Measurements from ENCODE around the gene PP2D1. TPM values are rescaled to one million over a fixed set of nuclear protein-coding genes. Genes with fewer than 3 reads are reported as not detected.
A peak's percentile ranks its signal among the peaks of the same experiment; 100 is the strongest.

PP2D1 gene
- polyA plus RNA-seq, 1 of the 3 experiments (the other 2 are of a cell fraction), result not detected

DNA sequence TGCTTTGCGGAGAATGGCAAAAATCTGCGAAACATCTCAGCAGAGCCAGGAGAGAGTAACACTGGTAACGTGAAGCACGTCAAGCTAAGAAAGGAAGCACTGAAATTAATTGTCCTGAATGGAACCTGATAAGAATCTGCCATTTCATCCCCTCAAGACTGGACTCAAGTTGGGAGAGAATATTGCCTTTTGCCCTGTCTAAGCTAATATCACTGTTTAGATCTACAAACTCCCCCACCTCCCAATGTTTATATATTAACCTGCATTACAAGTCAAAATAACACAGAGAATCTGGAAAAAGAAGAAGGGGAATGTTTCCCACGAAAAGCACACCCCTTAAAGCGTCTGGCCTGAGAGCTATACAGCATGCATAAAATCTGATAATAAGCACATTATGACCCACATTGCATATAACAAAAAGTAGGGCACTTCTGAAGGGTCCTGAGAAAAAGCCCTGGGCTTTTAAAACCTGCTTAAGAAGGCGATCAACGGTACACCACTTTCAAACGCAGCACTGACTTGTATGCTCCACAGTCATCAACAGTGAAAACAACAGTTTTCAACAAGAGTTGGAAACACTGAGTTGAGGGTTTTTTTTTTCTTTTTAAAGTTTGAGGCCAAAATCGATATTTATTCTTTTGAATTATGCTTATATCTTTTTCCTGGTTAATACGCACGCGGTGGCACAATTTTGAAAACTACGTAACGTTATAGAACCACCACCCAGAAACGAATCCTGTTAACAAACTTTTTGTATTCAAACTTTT, 26.8 kb upstream of the PP2D1 start:
- CTCF ChIA-PET, result interaction anchor here (0.7 to 1.5 kb wide), 4 partner anchors 15 to 973 kb away, joined by 3 read pairs; no protein-coding TSS in a partner anchor
- H3K27ac ChIP-seq (ENCODE audit: low read depth in 2 of 2, low read length in 1 of 2), result no peak overlapping the region; a peak in 1 of 4 replicates
- POLR2A ChIA-PET, result no interaction called here

DNA sequence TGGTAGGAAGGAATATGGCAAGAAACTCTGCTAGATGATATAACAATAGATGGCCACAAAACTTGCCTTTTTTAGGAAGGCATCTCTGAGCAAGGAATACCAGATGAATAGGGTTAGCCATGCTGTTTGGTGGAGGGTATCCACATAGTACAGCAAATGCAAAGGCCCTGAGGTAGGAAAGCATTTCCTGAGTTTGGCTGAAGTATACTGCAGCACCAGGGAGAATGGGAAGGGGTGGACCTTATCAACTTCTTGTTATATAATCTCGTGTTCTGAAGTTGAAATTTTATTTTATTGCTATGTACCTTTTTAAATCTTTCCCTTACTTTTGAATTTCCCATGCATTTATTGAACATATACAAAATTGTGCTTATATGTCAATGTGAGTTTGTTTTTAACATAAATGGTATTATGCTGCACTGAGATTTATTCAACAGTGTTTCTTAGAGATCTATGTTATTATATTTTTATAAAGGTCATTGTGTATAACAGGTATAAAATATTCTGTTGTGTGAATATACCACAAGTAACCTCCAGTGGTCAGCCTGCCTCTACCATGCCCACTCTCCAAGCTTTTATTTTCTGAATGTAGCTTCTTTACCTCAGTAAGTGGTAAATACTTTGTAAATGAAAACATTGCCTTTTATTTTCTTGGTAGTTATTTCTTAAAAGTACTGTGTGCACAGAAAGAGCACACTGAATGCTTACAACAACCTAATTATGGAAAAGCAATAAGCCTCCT, 25.4 kb upstream of the PP2D1 start:
- Histone ChIP-seq H3K27me3 (ENCODE audit: insufficient read depth) (no peaks in the 10 kb centered on the region), H3K9ac (no peak overlapping the region), H3K4me2 (no peak overlapping the region), H3K4me1 (ENCODE audit: control insufficient read depth in 1 of 2, insufficient read depth in 2 of 2, low read depth in 1 of 2, low read length in 1 of 2) (peaks cover 5 to 16% of the 10 kb centered on the region in 2 experiments; a peak in 2 of 4 replicates), H4K20me1 (ENCODE audit: insufficient read depth) (peaks cover 5% of the 10 kb centered on the region; the same call in 1 of the 2 replicates), H3K9me2 (no peaks in the 10 kb centered on the region), H3K79me2 (ENCODE audit: insufficient read depth) (no peaks in the 10 kb centered on the region), H3K27ac (ENCODE audit: low read depth in 2 of 2, low read length in 1 of 2) (no peak overlapping the region), H2AFZ (ENCODE audit: low read depth) (no peak overlapping the region), H3K9me3 (no peaks in the 10 kb centered on the region), H3F3A (replicated peaks; ENCODE audit: insufficient read depth) (peaks cover 9% of the 10 kb centered on the region), H3K36me3 (replicated peaks in 1 of 2; ENCODE audit: control insufficient read depth in 1 of 2, insufficient read depth in 2 of 2, low read length in 1 of 2) (no peaks in the 10 kb centered on the region), H3K4me3 (ENCODE audit: low read depth in 2 of 2, low read length in 1 of 2) (no peak overlapping the region)
- ChIA-PET CTCF (interaction anchor here (0.6 to 1.2 kb wide), 3 partner anchors 18 to 972 kb away, joined by 3 read pairs; no protein-coding TSS in a partner anchor), POLR2A (no interaction called here)
- WGBS (ENCODE audit: low lambda C conversion rate), result 54% methylated on average over 1 of the region's 1 CpG
- no peak for DNase-seq
- TF ChIP-seq TAF1 (IDR thresholded peaks at IDR 0.05; ENCODE audit: borderline replicate concordance, low read depth, low read length) (no peak), EZH2phosphoT487 (IDR thresholded peaks at IDR 0.05; ENCODE audit: borderline replicate concordance, low read depth) (no peak), RXRA (IDR thresholded peaks at IDR 0.05; ENCODE audit: borderline replicate concordance, low read depth) (no peak), EP300 (IDR thresholded peaks at IDR 0.05; ENCODE audit: borderline replicate concordance in 1 of 2, low read depth in 1 of 2, low read length in 1 of 2) (no peak), GABPA (IDR thresholded peaks at IDR 0.05; ENCODE audit: low read depth) (no peak), SIN3A (IDR thresholded peaks at IDR 0.05; ENCODE audit: borderline replicate concordance, low read depth, low read length) (no peak), MEF2A (IDR thresholded peaks at IDR 0.05; ENCODE audit: borderline replicate concordance, low read depth) (no peak), ELF1 (IDR thresholded peaks at IDR 0.05) (no peak), POLR2AphosphoS5 (IDR thresholded peaks at IDR 0.05; ENCODE audit: low read depth, low read length) (no peak), FOXJ3 (CRISPR knock-in tag; IDR thresholded peaks at IDR 0.05) (no peak), NRF1 (IDR thresholded peaks at IDR 0.05; ENCODE audit: low read depth, low read length) (no peak), NFIC (IDR thresholded peaks at IDR 0.05; ENCODE audit: borderline replicate concordance) (no peak), RFX5 (IDR thresholded peaks at IDR 0.05; ENCODE audit: low read length) (no peak)
- TF ChIP-seq, protein P1, sequence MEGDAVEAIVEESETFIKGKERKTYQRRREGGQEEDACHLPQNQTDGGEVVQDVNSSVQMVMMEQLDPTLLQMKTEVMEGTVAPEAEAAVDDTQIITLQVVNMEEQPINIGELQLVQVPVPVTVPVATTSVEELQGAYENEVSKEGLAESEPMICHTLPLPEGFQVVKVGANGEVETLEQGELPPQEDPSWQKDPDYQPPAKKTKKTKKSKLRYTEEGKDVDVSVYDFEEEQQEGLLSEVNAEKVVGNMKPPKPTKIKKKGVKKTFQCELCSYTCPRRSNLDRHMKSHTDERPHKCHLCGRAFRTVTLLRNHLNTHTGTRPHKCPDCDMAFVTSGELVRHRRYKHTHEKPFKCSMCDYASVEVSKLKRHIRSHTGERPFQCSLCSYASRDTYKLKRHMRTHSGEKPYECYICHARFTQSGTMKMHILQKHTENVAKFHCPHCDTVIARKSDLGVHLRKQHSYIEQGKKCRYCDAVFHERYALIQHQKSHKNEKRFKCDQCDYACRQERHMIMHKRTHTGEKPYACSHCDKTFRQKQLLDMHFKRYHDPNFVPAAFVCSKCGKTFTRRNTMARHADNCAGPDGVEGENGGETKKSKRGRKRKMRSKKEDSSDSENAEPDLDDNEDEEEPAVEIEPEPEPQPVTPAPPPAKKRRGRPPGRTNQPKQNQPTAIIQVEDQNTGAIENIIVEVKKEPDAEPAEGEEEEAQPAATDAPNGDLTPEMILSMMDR (IDR thresholded peaks at IDR 0.05), result 0 out of 2 replicates have a peak, but pooled peaks have one; percentile 19

More for the DNA sequence above, 26.8 kb upstream of the PP2D1 start:
- no peaks in the 10 kb centered on the region for H3K79me2 ChIP-seq (ENCODE audit: insufficient read depth)
- TF ChIP-seq TEAD4 (IDR thresholded peaks at IDR 0.05; ENCODE audit: borderline replicate concordance, insufficient read depth), result no peak
- TF ChIP-seq FOXM1 (IDR thresholded peaks at IDR 0.05; ENCODE audit: low read depth), result no peak
- TF ChIP-seq TAF1 (IDR thresholded peaks at IDR 0.05; ENCODE audit: borderline replicate concordance, low read depth, low read length), result no peak
- no peak for TF ChIP-seq TCF12 (IDR thresholded peaks at IDR 0.05)
- TF ChIP-seq, protein P2, sequence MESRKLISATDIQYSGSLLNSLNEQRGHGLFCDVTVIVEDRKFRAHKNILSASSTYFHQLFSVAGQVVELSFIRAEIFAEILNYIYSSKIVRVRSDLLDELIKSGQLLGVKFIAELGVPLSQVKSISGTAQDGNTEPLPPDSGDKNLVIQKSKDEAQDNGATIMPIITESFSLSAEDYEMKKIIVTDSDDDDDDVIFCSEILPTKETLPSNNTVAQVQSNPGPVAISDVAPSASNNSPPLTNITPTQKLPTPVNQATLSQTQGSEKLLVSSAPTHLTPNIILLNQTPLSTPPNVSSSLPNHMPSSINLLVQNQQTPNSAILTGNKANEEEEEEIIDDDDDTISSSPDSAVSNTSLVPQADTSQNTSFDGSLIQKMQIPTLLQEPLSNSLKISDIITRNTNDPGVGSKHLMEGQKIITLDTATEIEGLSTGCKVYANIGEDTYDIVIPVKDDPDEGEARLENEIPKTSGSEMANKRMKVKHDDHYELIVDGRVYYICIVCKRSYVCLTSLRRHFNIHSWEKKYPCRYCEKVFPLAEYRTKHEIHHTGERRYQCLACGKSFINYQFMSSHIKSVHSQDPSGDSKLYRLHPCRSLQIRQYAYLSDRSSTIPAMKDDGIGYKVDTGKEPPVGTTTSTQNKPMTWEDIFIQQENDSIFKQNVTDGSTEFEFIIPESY (IDR thresholded peaks at IDR 0.05; ENCODE audit: borderline replicate concordance, low read depth), result no peak
- TF ChIP-seq, protein P3, sequence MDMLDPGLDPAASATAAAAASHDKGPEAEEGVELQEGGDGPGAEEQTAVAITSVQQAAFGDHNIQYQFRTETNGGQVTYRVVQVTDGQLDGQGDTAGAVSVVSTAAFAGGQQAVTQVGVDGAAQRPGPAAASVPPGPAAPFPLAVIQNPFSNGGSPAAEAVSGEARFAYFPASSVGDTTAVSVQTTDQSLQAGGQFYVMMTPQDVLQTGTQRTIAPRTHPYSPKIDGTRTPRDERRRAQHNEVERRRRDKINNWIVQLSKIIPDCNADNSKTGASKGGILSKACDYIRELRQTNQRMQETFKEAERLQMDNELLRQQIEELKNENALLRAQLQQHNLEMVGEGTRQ (IDR thresholded peaks at IDR 0.05; ENCODE audit: borderline replicate concordance, low read depth, low read length), result no peak
- H3K4me1 ChIP-seq (ENCODE audit: control insufficient read depth in 1 of 2, insufficient read depth in 2 of 2, low read depth in 1 of 2, low read length in 1 of 2), result peaks cover 5 to 21% of the 10 kb centered on the region in 2 experiments; a peak in 2 of 4 replicates
- H3K9me2 ChIP-seq, result no peaks in the 10 kb centered on the region
- no peaks in the 10 kb centered on the region for H3K36me3 ChIP-seq (replicated peaks in 1 of 2; ENCODE audit: control insufficient read depth in 1 of 2, insufficient read depth in 2 of 2, low read length in 1 of 2)
- H3K9ac ChIP-seq, result peak overlapping the region; percentile 60; the same call in 1 of the 2 replicates
- peaks cover 5% of the 10 kb centered on the region; the same call in 1 of the 2 replicates for H4K20me1 ChIP-seq (ENCODE audit: insufficient read depth)
- H3K27me3 ChIP-seq (ENCODE audit: insufficient read depth), result no peaks in the 10 kb centered on the region
- peak overlapping the region; percentile 80 for H3K4me2 ChIP-seq
- peak overlapping the region; percentile 90 for H2AFZ ChIP-seq (ENCODE audit: low read depth)
- no peaks in the 10 kb centered on the region for H3K9me3 ChIP-seq
- WGBS (ENCODE audit: low lambda C conversion rate), result 49% methylated on average over 16 of the region's 16 CpGs
- peak overlapping the region; percentile 77 to 88 for H3K4me3 ChIP-seq (ENCODE audit: low read depth in 2 of 2, low read length in 1 of 2)
- no peak for DNase-seq
- peaks cover 11% of the 10 kb centered on the region for H3F3A ChIP-seq (replicated peaks; ENCODE audit: insufficient read depth)
